GM15510 (cell line): ENCODE data around the gene HDHD3.
A peak's percentile ranks its signal among the peaks of the same experiment; 100 is the strongest.

Source experiments
- POLR2A ChIP-seq: IDR thresholded peaks from 3 replicates; pipeline ENCODE4 v1.6.1; 2011; ENCODE audit warnings: borderline replicate concordance; ENCODE audit not compliant: insufficient read length; ENCODE audit errors: extremely low read depth

Gene HDHD3, protein sequence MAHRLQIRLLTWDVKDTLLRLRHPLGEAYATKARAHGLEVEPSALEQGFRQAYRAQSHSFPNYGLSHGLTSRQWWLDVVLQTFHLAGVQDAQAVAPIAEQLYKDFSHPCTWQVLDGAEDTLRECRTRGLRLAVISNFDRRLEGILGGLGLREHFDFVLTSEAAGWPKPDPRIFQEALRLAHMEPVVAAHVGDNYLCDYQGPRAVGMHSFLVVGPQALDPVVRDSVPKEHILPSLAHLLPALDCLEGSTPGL

DNA sequence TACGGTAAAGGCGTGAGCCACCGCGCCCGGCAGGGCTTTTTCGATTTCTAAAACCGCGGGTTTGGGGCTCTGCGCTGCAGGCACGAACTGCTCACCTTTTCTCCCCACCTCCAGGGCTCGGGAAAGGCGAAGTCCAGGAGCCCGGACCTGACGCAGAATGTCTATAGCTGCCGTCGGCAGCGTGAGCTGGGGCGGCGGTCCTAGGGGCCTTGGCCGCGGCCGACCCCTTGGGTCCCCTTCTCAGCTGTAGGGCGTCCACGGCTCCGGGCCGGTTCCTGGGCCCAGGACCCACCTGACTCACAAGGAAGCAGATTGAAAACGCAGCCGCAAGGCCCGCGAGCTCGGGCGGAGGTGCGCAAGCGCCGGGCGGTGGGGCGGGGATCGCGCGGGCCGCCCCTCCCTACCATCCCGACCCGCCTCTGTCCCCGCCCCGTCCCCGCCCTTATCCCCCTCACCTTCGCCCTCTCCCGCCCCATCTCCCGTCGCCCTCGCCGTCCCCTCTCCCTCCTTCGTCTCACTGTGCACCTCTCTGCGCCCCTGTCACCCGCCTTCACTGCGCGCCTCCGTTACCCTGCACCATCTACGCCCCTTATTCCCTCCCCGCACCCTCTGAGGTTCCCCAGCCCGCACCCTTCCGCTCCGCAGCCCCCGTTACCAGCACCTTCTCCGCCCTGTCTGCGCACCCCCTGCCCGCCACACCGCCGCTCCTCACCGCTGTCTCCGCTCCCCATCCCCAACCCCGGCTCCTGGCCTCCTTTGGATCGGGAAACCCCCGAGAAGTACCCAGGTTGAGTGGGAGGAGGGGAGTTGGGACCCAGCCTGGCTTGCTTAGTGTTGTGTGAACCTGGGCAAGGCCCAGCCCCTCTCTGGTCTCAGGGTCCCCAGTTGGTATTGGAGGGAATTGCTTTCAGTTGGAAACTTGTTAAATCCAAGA is at the start of gene HDHD3:
HDHD3 (minus strand) TSS at position 353 of the 934 bp plus-strand sequence. CDS start 2,632 bp downstream, outside the sequence.
- TF ChIP-seq POLR2A = peak; percentile 89

DNA sequence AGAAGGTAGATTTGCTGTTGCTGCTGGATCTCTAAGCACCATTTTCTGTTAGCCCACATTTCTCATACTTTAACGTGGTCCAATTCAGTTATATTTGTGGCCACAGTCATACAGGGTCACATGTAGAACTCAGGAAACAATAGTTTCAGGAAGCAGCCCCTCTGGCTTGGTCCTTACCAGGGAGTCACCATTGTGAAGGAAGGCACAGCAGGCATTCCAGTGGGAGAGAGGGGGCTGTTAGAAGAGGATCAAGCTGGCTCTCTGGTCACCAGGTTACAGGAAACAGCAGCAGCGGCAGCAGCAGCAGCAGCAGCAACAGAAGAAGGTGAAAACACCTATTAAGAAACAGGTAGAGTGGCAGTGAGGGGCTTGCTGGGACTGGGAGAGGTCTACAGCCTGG is 48.3 kb upstream of the HDHD3 start:
- TF ChIP-seq POLR2A = no peak

DNA sequence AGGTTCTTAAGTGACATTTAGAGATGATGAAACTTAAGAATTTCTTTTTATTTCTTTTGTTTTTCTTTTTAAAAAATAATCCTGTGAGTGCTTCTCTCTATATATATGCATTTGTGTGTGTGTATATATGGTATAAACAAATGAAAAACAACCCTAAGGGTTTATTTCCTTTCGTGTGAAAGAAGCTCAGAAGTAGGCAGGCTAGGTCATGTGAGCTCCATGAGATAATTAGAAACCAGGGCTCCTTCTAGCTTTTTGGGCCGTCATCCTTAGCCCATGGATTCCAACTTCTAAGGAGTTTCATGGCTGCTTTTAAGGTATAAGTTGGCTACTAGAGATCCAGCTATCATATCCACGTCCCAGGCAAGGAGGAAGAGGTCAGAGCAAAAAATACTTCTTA is 44.9 kb upstream of the HDHD3 start:
- TF ChIP-seq POLR2A = no peak

DNA sequence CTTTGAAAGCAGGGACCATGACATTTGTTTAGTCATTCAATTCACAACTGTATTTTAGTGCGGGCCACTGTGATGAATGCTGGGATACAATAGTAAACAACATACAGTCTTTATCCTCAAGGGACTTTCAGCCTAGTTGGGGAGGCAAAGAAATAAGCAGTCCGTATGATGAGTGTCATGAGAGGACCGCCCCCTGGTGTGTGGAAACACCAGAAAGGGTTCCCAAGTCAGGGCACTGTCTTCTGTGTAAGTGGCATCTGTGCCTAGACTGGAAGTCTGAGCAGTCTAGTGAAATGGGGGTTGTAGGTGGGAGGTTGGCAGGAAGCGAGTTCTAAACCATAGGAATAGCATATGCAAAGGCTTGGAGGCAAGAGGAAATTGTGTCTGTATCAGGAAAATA is 40.6 kb upstream of the HDHD3 start:
- no peak for TF ChIP-seq POLR2A

DNA sequence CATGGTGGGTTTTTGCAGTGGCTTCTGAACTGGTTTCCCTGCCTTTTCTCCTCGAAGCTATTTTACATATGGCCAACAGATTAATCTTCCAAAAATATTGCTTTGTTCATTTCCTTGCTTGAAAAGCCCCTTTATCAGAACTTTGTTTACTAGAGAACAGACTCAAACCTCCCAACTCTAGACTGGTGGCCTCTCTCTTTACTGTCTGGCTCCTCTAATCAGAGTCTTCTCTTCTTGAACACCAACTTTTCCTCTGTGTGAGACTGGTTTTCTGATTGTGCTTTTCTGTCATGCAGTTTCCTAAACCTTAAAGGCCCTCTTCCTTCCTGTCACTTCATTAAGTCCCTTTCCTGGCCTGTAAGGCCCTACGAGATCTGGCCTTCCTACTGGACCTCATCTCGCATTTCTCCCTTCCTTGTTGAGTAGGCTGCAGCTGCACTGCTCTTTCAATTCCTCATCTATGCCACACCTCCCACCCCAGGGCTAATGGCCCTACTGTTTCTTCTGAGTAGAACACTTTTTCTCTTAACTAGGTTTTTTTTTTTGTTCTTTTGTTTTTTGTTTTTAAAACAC is 39.4 kb upstream of the HDHD3 start:
- peak; percentile 25 for TF ChIP-seq POLR2A

DNA sequence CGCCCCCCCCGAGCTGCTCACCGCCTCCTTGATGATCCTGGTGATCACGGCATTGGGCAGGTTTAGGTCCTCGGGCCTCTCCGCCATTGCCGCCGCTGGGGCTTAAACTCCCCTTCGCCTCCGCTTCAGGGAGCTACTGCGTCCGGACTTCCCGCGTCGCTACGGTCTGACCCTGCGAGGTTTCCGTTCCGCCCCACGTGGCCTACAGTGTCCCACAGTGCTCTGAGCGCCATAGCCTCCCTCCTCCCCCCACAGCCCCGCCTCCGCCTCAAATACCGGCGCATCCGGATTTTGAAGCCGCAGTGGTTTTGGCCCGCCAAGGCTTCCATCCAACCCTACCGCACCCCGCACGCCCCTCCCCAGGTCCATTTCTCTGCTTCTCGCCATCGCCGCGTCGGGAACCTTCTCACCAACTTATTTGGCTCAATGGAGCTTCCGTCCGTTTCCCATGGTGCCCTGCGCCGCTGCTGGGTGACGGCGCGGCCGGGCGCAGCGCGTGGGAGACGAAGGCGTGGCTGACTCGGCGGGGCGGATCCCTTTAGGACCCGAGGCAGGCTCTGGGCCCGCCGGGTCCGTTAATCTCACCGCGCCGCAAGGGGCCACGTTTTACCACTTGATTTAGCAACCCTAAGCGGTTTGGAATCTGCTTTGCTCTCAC is 33.5 kb upstream of the HDHD3 start, which contains the start of the genes C9orf43 and POLE3:
C9orf43 (plus strand) TSS at position 541 of the 658 bp plus-strand sequence. CDS start 2,747 bp downstream, outside the sequence.
POLE3 (minus strand) TSS at position 469 of the 658 bp plus-strand sequence; CDS start at position 87, 382 bp downstream.
- peak; percentile 76 for TF ChIP-seq POLR2A

DNA sequence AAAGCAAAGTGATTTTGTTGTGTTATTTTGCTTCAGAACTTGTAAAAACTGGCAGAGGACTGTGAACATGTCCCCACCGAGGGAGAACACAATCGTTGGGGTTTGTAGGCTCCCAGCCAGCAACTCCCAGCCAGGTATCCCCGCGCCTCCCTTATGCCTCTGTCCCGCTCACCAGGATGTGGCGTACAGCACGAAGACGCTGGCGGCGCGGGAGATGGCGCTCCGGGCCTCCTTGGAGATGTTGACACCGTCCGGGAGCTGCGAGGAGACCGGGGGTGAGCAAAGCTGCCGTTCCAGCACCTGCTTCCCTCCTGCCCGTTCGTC is 33.1 kb upstream of the HDHD3 start:
- no peak for TF ChIP-seq POLR2A

DNA sequence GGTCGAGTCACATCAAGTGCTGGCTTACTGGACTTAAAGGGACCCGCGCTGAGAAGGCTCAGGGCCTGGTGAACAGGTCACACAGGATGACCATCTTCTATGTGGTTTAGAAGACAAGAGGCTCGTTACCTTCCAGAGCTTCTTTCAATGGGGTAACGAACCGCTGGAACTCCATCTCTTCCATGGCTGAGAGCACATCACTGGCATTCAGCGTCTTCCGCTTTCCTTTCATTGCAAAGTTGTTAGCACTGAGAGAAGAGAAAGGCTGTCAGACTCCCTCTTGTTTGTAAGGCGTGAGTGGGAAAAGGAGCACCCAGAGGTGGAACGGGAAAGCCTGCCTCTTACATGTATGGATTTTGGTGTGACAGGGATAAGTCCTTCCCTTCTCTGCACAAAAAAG is 32.7 kb upstream of the HDHD3 start:
- TF ChIP-seq POLR2A = no peak

DNA sequence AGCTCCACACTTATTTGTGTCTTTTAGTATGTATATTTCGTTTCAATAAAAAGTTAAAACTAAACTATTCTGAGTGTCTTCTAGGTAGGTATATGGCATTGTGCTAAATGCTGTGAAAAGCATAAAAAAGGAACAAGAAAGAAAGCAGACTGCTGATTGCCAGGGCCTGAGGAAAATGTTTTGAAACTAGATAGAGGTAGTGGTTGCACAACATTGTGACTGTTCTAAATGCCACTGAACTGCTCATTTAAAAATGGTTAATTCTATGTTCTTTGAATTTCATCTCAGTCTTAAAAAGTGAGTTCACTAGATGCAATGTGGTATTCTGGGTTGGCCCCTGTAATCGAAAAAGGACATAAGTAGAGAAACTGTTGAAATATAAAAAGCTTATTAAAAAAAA is 26.9 kb upstream of the HDHD3 start:
- no peak for TF ChIP-seq POLR2A

DNA sequence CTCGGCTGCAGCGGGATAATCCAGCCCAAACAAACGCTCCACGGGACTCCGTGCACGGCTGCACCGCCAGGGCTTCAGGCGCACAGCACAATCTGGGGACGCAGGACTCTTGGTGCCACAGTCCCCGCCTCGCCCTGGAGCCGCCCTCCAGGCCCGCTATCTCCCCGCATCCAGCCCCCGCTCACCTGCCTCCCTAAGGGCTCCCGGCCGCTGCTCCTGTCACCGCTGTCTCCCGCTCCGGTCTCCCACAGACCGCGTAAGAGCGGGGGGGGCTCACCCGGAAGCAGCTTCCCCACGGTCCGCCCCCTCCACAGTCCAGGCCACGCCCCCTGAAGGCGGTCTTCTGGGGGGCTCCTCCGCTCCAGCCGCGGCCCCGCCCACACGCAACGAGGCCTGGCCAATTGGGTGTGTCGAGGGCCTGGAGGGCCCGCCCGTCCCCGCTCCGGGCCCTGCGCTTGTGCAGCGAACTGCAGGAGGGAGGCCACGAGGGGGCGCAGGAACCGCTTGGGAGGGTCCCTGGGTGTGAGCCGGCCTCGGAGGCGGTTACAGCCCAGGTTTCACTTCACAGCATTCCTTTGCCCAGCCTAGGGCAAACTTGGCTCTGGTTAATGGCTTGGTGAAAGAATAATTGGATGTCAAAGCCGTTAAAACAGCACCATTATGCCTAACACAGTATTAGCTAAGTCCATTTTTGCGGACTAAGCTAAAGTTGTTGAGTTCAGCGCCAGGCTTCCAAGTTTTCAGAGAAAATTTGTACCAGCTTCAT is 24.4 kb upstream of the HDHD3 start, which contains the start of gene ALAD:
ALAD (minus strand) TSS at position 258 of the 766 bp plus-strand sequence. CDS start 7,725 bp downstream, outside the sequence.
- peak; percentile 78 for TF ChIP-seq POLR2A

DNA sequence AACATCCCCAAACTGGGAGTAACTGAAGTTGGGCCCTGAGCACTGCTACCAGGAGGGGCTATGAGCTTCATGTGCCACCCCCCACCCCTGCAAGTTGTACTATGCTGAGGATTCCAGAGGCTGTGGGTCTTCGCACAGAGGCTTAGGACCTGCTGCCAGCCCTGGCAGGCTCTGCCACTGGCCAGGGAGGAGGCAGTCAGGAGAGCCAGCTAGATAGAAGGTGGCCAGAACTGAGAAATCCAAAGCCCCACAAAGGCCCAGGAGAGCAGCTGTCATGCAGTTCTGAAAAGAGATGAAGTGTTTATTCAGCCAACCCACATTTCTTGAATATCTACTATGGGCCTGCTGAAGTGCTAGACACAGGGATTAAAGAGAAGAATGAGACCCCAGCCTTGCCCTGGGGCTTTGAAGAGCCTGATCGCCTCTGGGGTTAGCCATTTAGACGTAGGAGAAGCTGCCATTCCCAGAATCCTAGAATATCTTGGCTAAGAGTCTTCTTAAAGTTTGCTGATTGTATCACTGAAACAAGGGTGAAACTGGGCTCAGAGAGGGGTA is 22.9 kb upstream of the HDHD3 start:
- no peak for TF ChIP-seq POLR2A

DNA sequence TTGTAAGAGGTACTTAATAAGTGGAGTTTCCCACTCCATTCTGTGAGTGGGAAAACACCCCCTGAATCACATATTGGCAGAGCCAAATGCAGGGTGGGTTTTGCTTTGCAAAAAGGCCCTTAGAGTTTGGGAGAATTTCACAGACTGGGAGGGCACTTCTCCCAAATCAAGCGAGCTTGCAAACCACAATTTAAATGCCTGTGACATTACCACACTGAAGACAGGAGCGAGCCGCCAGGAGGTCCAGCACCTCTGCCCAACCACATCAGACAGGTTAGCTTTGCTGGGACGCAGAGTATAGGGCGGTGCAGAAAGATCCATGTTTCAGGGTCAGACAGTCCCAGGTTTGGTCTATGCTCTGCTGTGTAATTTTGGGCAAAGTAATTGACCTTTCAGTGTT is 22.0 kb upstream of the HDHD3 start:
- no peak for TF ChIP-seq POLR2A

DNA sequence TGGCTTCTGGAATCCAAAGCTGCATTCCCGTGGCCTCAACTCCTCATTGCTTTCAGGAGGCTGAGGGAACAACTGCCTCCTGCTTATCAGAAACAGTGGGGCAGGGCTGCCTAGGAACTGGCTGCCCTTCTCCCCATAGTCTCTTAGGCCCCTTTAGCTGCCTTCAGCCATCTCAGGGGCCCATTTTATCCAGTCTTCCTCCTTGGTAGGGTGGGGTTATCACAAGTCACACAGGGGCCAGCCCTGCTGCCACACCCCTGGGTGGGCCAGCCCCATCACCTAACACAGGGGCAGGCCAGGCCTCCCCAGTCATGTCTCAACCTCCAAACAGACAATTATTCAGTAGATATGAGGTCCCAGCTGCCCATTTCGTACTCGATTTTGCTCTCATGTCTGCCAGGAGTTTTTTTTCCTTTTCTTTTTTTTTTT is 20.4 kb upstream of the HDHD3 start:
- no peak for TF ChIP-seq POLR2A
